GM10266 (cell line): ENCODE results near the gene SH3RF2.
"Not testable (repeated sequence)": the region's sequence is repeated elsewhere in the genome, so short reads cannot be mapped to it uniquely, and the experiment has no call there.

ENCODE experiments used
- DNase-seq: peaks from one replicate; pipeline ENCODE4 v3.0.0; 2012; ENCODE audit errors: extremely low spot score
- TF ChIP-seq, protein P1 (sequence below): IDR thresholded peaks from 2 replicates; pipeline ENCODE4 v1.5.1; 2012; ENCODE audit warnings: mild to moderate bottlenecking, low read depth; ENCODE audit not compliant: control insufficient read depth, insufficient read depth; ENCODE audit errors: missing control alignments

SH3RF2 gene

DNA sequence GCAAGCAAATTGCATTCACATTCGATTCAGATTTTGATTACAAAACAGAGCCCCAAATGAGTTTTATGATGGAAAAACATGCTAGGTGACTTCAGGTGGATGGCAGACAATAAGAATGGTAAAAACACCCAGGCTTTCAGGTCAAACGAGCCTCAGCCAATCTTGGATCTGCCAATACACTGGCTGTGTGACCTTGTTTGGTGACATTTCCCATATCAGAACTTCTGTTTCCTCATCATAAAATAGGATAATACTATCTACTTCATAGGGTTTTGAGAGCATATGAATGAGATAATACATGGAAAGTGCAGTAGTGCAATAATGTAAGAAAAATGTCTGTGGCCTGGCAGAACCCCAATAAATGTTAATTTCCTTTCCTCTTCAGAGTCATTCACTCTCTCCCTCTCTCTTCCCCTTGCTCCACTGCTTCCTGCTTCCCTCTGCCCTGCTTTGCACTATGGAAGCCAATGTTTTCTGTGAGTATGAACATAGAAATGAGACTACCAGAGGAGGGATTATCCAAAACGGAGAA, 54.7 kb downstream of the SH3RF2 start:
- TF ChIP-seq, protein P1, sequence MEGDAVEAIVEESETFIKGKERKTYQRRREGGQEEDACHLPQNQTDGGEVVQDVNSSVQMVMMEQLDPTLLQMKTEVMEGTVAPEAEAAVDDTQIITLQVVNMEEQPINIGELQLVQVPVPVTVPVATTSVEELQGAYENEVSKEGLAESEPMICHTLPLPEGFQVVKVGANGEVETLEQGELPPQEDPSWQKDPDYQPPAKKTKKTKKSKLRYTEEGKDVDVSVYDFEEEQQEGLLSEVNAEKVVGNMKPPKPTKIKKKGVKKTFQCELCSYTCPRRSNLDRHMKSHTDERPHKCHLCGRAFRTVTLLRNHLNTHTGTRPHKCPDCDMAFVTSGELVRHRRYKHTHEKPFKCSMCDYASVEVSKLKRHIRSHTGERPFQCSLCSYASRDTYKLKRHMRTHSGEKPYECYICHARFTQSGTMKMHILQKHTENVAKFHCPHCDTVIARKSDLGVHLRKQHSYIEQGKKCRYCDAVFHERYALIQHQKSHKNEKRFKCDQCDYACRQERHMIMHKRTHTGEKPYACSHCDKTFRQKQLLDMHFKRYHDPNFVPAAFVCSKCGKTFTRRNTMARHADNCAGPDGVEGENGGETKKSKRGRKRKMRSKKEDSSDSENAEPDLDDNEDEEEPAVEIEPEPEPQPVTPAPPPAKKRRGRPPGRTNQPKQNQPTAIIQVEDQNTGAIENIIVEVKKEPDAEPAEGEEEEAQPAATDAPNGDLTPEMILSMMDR: no peak
- DNase-seq: no peak

DNA sequence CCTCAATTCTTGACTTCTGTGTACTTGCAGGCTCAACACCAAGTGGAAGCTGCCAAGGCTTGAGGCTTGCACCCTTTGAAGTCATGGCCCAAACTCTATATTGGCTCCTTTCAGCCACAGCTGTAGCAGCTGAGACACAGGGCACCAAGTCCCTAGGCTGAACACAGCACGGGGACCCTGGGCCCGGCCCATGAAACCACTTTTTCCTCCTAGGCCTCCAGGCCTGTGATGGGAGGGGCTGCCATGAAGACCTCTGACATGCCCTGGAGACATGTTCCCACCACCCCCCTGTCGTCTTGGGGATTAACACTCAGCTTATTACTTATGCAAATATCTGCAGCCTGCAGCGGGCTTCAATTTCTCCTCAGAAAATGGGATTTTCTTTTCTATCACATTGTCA, 57.2 kb downstream of the SH3RF2 start:
- not testable (repeated sequence) for DNase-seq

DNA sequence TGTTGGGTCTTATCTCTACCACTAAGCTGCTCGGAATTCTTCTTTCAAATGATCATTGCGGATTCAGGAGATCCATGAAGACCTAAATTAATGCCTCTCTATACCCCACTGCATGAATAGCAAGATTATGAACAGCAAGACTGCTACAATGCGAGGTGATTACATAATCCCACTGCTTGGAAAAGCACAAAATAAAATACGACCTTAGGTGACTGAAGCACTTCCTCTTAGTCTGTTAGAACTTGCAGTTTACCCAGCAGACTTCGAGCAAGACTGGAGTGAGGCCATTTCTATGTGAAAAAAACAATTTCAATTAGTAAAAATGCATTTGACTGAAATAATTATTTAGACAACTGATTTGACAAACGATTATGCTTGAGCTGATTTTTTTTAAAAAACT, 59.8 kb downstream of the SH3RF2 start:
- TF ChIP-seq, protein P1: no peak
- DNase-seq: no peak

DNA sequence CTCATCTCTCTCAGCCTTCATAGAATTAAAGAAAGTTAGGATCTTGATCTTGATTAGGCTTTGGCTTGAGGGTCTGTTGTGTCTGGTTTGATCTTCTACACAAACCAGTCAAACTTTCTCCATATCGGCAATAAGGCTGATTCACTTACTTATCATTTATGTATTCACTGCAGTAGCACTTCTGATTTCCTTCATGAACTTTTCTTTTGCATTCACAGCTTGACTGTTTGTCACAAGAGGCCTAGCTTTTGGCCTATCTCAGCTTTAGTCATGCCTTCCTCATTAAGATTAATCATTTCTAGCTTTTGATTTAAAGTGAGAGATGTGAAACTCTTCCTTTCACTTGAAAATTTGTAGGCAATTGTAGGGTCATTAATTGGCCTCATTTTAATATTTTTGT, 62.8 kb downstream of the SH3RF2 start:
- DNase-seq: no peak

DNA sequence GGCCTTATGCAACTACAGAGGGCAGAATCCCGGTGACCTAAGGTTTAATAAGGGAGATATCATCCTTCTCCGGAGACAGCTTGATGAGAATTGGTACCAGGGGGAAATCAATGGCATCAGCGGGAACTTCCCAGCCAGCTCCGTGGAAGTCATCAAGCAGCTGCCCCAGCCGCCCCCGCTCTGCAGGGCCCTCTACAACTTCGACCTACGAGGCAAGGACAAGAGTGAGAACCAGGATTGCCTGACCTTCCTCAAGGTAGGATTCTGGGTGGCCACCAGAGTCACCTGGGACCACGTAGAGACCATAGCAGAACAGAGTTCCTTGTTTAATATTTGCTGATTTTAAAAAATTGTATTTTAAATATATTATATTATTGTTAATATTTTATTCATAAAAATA, 63.7 kb downstream of the SH3RF2 start:
- TF ChIP-seq, protein P1: no peak
- DNase-seq: no peak

More for the DNA sequence above, 62.8 kb downstream of the SH3RF2 start:
- TF ChIP-seq, protein P1: no peak

DNA sequence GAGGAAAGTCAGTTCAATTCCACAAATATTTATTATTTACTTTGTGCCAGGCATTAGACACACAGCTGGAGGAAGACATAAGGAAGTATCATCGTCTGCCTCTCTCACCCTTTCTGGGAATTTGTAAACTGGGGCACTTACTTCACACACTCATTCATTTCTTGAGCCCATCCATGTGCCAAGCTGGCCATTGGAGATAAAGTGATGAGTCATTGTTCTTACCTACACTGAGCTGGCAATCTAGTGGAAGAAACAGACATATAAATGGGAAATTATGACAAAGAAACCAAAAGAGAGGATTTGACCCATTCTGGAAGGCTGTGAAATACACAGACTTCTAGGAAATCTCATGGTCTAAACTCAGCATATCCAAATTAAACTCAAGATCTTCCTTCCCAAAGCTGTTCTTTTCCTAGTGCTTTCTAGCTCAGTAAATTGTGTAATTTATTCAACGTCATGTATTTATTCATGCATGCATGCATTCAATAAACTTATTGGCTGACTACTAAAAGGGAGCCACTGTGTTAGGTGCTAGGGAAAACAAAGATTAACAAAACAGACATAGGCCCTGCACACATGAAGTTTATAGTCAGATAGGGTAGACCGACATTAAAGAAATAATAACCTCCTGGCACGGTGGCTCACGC, 65.3 kb downstream of the SH3RF2 start:
- no peak for DNase-seq

DNA sequence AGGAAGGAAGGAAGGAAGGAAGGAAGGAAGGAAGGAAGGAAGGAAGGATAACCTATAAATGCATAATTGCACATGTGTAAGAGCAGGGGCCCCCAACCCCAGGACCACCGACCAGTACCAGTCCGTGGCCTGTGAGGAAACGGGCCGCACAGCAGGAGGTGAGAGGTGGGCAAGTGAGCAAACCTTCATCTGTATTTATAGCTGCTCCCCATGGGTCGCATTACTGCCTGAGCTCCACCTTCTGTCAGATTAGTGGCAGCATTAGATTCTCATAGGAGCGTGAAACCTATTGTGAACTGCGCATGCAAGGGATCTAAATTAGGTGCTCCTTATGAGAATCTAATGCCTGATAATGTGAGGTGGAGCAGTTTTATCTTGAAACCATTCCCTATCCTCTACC, 66.1 kb downstream of the SH3RF2 start:
- no peak for DNase-seq
- TF ChIP-seq, protein P1: no peak

More for the DNA sequence above, 65.3 kb downstream of the SH3RF2 start:
- TF ChIP-seq, protein P1: no peak
